DOHH2 (cell line): Measurements from ENCODE around the gene ITPK1.

ENCODE experiments used
- EZH2phosphoT487 ChIP-seq: fragments of 200-600 bp; sonication (generic); IDR thresholded peaks from 2 replicates; pipeline ENCODE4 v1.6.1; 2017; ENCODE audit warnings: borderline replicate concordance, mild to moderate bottlenecking, antibody characterized with exemption, low read length, moderate library complexity, mixed read lengths
- TF ChIP-seq, protein P1 (sequence below): fragments of 200-600 bp; sonication (generic); IDR thresholded peaks from one replicate; pipeline ENCODE4 v1.5.1; 2014; ENCODE audit warnings: antibody characterized with exemption, mild to moderate bottlenecking, low read depth, low read length; ENCODE audit not compliant: poor library complexity, severe bottlenecking

DNA sequence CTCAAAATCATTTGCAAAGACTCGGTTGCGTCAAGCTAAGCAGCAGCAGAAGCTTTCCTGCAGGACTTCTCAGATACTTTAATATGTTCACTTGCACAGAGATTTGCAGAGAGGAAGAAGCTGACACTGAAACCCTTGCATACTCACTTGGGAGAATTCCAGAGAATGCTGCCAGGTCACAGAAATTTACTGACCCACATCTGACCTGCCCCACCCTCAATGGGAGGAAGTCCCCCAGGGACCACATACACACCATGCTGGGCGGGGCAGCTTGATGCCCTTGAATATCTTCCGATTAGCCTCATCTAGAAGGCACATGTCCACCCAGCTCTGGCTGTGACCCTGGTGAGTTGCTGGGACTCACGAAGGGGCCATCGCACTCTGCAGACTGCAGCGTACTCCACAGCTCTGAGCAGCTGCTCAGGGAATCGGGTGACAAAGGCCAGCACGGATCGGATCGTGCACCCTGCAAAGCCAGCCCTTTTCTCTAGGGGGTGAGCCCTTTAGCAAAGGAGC is 83.2 kb downstream of the ITPK1 start:
- TF ChIP-seq, protein P1, sequence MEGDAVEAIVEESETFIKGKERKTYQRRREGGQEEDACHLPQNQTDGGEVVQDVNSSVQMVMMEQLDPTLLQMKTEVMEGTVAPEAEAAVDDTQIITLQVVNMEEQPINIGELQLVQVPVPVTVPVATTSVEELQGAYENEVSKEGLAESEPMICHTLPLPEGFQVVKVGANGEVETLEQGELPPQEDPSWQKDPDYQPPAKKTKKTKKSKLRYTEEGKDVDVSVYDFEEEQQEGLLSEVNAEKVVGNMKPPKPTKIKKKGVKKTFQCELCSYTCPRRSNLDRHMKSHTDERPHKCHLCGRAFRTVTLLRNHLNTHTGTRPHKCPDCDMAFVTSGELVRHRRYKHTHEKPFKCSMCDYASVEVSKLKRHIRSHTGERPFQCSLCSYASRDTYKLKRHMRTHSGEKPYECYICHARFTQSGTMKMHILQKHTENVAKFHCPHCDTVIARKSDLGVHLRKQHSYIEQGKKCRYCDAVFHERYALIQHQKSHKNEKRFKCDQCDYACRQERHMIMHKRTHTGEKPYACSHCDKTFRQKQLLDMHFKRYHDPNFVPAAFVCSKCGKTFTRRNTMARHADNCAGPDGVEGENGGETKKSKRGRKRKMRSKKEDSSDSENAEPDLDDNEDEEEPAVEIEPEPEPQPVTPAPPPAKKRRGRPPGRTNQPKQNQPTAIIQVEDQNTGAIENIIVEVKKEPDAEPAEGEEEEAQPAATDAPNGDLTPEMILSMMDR = no peak
- TF ChIP-seq EZH2phosphoT487 = no peak
